Astrocyte of the cerebellum (primary cell): ENCODE results near the gene L3MBTL4.

Experiments used
- DNase-seq: peaks from one replicate; pipeline ENCODE4 v3.0.0-alpha.2; 2011; ENCODE audit warnings: low read depth
- H3K4me3 ChIP-seq: 2 replicates; pipeline ENCODE4 v1.5.1; 2011; ENCODE audit warnings: mild to moderate bottlenecking, low read depth, low read length, moderate library complexity
- in situ Hi-C: cut with HindIII; loops from 2 replicates; pipeline ENCODE4 v1.10.0; 2017; ENCODE audit warnings: low sequenced_read_pairs
- TF ChIP-seq, protein P1 (sequence below): IDR thresholded peaks from 2 replicates; pipeline ENCODE4 v1.5.1; 2012; ENCODE audit warnings: low read length, low read depth, moderate library complexity, mild to moderate bottlenecking; ENCODE audit errors: missing control alignments

L3MBTL4 gene

DNA sequence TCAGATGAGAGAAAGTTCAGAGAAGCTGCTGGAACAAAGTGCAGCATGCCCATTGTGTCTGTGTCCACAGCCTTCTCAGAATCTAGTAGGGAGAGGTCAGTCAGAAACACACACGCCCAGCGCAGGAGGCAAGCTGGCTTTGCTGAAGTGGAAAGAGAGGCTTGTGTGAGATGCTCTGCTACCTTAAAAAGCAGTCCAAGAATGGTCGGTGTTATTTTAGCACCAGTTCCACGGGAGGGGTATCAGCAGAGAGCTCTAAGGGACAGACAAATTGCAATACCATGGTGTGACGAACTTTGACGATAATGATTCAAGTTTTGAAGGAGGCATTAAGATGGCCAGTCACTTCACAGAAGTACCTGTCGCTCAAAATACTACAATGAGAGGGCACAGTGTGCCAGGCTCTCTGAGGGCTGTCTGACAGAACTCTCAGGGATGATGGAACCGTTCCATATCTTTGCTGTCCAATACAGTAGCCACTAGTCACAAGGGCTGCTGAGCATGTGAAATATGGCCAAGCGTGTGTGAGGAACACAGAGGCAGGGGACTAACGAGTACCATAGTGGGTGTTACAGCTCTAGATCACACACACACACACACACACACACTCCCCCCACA lies 281.9 kb downstream of the L3MBTL4 start:
- H3K4me3 ChIP-seq: no peak overlapping the region
- in situ Hi-C loops: no loop called here
- TF ChIP-seq, protein P1, sequence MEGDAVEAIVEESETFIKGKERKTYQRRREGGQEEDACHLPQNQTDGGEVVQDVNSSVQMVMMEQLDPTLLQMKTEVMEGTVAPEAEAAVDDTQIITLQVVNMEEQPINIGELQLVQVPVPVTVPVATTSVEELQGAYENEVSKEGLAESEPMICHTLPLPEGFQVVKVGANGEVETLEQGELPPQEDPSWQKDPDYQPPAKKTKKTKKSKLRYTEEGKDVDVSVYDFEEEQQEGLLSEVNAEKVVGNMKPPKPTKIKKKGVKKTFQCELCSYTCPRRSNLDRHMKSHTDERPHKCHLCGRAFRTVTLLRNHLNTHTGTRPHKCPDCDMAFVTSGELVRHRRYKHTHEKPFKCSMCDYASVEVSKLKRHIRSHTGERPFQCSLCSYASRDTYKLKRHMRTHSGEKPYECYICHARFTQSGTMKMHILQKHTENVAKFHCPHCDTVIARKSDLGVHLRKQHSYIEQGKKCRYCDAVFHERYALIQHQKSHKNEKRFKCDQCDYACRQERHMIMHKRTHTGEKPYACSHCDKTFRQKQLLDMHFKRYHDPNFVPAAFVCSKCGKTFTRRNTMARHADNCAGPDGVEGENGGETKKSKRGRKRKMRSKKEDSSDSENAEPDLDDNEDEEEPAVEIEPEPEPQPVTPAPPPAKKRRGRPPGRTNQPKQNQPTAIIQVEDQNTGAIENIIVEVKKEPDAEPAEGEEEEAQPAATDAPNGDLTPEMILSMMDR: no peak
- DNase-seq: no peak

DNA sequence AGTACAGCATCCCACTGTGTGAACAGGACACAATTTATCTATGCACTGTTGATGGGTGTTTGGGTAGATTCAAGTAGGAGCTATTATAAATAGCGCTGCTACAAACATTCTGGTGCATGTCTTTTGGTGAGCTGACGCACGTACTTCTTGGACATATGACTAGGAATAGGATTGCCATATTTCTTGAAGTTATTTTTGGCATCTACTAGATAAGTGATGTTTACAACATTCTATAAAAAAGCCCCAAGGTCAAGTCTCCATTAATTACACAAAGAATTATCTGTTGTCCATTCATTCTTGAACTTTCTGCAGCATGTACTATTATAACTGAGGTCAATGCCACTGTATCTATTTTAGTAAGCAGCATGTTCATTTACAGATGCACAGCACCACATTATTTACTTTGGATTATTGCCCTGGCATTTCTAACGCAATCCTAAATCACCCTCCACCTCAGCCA lies 293.9 kb downstream of the L3MBTL4 start:
- no peak overlapping the region for H3K4me3 ChIP-seq
- DNase-seq: no peak
- in situ Hi-C loops: no loop called here
- TF ChIP-seq, protein P1: no peak

DNA sequence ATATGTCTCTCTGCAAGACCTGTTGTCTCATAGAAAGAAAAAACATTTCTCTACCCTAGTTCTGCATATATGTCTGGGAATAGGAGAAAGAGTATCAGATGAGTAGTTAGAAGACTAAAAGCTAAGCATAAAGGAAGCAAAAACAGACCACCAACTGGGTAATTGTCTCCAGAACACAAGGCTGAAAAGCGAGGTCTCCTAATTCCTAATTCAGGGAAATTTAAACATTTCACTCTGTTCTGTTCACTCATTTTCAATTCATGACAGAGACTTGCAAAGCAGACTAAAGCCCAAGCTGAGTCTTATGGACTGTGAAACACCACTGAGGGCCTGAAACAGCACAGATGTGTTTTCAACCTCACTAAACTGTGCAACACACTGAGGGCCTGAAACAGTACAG lies 294.9 kb downstream of the L3MBTL4 start:
- in situ Hi-C loops: no loop called here

DNA sequence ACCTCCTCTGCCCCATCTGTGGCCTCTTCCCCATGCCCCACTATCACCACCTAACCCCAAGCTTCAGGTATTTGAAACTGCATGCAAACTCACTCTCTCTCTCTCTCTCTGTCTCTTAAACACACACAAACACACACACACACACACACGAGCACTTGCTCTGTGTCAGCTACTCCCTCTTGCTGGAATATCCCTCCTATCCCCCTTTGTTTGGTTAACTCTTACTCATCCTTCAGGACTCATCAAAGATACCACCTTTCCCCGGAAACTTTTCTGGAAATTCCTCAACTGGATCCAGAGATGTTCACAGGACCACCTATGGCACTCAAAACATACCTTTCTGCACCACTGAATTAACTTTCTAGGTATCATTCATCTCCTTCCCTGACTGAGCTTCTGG lies 296.6 kb downstream of the L3MBTL4 start:
- in situ Hi-C loops: no loop called here
- TF ChIP-seq, protein P1: no peak
- H3K4me3 ChIP-seq: no peak overlapping the region
- no peak for DNase-seq

More for the DNA sequence above, 294.9 kb downstream of the L3MBTL4 start:
- TF ChIP-seq, protein P1: no peak
- H3K4me3 ChIP-seq: no peak overlapping the region
- no peak for DNase-seq

DNA sequence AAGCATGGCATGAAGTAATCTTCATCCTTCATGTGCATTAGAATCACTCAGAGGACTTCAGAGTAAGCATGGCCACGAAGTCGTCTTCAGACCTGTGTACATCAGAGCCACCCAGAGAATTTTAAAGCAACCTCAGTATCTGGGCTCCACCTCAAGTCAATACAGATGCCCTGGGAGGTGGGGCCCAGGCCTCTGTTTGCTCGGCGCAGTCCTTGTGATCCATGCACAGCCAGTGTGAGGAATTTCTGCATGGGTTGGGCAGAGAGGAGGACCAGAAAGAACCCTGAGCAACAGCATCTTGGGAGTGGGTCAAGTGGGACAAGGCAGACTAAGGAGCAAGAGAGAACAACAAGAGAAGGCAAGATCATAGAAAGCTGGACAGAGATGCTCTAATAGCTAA lies 299.0 kb downstream of the L3MBTL4 start:
- H3K4me3 ChIP-seq: no peak overlapping the region
- in situ Hi-C loops: no loop called here
- TF ChIP-seq, protein P1: no peak
- no peak for DNase-seq

DNA sequence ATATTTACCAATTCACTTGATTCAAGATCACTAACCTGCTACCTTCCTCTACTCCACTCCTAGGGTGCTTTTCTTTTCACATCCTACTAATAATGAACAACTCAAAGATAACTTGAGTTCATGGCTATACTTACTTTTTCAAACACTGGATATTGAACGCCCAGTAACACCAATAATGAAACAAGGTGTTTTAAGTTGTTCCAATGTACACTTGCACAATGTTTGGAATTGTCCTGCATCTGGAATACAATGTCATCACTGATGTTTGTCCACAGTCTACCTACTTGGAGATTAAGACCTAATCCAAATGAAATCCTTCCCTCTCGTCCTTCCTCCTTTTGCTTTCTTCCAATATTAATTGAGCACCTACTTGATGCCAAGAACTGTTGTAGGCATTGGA lies 301.1 kb downstream of the L3MBTL4 start:
- H3K4me3 ChIP-seq: no peak overlapping the region
- in situ Hi-C loops: no loop called here
- TF ChIP-seq, protein P1: no peak
- no peak for DNase-seq
